HG02678 (cell line): ENCODE measurements around the gene ZCCHC13.
"Not testable (repeated sequence)": the region's sequence is repeated elsewhere in the genome, so short reads cannot be mapped to it uniquely, and the experiment has no call there.

Experiments used
- ATAC-seq: cut with Tn5 transposase; IDR thresholded peaks from one replicate; pipeline ENCODE4 v1.9.1; 2021; ENCODE audit warnings: mild to moderate bottlenecking, moderate library complexity; ENCODE audit not compliant: unreplicated experiment

ZCCHC13 gene

DNA sequence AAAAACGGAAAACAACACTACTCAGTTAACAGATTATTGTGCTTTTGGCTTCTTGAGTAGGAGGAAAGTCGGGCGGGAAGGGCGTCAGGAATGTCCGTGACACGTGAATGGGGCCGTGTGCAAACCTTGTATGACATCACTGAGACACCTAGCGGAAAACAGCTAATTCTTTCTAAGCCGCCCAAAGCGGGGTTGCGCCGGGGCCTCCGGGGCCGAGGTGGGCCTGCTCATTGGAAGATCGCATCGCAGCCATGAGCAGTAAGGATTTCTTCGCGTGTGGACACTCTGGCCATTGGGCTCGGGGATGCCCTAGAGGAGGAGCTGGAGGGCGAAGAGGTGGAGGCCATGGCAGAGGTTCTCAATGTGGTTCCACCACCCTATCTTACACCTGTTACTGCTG is at the start of gene ZCCHC13:
Gene ZCCHC13 (plus strand): TSS at position 165 of the 400 bp plus-strand sequence. CDS start 87 bp downstream, at position 252.
- ATAC-seq: no peak

DNA sequence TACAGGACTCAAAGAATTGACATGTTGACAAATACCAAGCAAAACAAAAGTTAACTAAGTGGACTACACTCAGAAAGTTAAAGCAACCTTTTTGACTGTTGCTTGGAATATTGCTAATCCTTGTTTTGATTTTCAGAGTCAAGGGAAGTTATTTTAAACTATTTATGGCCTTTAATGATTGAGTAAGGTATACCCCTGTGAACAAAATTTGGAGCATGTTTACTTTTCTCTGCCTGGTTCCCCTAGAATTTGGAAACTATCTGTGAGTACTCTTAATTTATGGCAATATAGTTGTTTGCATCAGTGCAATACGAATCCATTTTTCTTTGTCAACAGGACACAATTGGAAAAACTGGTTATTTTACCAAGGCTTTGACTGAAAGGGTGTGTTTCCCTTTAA is 45.9 kb upstream of the ZCCHC13 start:
- not testable (repeated sequence) for ATAC-seq

DNA sequence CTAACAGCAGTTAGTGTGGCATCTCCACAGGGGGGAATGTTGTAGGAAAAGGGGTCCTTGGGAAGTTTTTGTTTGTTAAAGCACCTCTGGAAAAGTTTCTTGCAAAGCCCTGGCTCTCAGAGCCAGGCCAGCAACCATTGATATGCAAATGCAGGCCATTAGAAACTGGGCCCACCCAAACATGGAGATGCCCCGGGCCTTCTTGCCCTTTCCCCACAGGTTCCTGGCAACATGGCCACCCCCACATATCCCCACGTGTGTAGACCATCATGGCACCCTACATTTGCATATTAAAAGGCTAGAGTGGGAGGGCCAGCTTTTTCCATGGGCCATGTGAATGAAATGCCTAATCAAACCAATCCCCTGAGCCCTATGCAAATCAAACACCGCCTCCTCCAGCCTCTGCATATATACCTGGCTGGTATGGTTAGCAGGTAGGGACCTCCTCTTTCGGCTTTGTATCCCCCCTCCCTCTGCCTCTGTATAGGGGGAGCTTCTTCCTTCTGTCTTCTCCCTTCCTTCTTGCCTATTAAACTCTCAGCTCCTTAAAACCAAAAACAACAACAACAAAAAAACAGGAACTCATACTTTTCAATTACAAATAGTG is 44.0 kb upstream of the ZCCHC13 start:
- no peak for ATAC-seq

DNA sequence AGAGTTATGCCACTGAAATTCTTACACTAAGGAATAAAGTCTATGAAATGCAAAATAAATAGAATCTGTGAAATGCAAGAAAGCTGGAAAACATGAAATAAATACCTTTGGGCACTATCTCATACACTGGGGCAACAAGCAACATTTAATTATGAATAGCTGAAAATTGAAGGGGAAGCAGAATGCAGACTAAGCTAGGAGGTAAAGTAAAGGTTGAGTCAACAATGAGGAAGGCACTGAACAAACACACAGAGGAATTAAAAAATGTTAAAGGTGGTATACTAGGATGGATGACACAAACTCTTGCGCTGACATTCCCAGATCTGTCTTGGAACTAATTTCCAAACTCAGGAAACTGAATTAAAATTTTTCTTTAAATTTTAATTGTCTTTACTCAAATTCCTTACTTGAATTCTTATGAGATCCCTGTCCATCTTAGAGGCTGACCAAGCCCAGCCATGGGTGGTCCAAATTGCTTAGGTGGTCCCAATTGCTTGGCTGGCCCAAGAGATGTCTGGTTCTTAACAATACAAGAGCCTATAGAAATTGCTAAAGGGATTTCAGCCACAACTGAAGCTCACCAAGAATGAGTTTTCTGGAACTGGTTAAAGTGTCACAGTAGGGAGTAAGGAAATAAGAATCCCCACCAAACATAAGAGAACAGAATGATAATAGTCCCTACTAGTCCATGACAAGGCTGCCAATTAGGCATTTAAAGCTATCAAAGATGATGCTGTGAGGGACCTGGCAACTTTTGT is 41.3 kb upstream of the ZCCHC13 start:
- ATAC-seq: no peak

DNA sequence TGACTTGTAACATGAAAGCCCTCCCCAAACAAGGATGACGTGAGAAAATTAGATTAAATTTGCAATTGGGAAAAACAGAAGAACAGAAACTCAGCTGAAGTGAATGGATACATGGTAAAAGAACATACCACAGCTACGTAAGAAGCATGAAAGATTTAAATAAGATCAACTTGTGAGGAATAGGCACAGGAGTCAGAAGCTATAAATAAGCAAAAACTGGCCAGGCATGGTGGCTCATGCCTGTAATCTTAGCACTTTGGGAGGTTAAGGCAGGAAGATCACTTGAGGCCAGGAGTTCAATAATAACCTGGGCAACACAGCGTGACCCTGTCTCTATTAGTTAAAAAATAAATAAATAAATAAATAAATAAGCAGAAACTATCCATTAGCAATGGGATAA is 33.6 kb upstream of the ZCCHC13 start:
- ATAC-seq: no peak

DNA sequence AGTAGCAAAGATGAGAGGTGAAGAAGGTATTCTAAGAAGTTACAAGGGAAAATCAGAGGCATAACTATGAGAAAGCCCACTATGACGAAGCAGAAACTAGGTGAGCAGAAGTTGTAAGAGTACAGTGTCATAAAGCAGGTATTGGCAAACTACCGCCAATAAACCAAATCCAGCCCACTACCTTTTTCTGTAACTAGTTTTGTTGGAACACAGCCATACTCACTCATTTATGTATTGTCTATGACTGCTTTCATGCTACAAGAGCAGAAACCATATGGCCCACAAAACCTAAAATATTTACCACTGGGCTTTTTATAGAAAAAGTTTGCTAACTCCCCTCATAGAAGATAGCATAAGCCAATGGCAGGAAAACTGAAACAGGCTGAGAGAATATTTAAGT is 31.8 kb upstream of the ZCCHC13 start:
- peak; percentile 82 for ATAC-seq

DNA sequence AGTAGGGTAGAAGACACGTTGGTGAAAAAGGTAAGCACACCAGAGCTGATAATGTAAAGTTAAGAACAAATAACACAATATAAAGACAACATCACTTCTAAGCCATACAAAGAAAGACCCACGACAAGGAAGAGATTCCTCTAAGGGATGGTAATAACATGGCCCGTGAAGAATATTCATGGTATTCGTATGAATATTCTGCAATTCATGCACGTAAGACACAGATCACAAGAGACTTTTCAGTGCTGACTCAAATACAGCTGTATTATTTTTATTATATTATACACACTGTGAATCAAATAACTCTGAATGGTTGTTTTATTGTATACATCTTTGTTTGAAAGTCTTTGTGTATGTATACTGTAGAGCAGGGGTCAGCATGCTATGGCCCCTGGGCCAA is 29.5 kb upstream of the ZCCHC13 start:
- no peak for ATAC-seq

DNA sequence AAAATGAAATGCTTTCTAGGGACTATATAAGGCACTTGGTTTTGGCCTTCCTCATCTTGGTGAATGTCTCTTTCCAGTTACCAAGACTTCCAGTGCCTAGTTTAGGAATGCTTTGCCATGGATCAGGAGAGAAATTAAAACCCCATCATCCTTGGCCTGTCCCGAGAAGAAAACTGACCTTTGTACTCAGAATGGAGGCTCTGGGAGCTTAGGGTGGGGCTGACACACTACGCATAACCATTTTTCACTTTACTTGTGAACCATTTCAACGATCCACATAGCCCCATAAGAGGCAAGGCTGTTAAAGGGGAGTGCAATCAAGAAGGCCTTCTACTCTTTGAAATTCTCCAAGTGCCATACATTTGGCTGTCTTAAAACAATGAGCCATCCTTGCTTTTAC is 26.7 kb upstream of the ZCCHC13 start:
- ATAC-seq: no peak

DNA sequence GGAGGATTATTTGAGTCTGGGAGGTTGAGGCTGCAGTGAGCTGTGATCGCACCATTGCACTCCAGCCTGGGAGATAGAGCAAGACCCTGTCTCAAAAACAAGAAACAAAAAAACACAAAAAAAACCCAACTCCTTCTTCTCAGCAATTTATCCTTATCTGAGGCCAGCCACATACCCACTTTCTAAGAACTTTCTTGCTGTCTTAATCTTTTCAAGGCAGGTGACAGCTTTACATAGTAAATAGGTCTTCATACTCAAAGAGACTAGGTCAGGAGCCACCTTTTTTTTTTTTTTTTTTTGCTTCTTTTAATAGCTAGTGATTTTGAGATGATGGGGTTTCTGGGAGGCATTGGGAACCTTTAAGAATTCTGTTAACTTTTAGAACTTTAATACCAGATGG is 26.1 kb upstream of the ZCCHC13 start:
- ATAC-seq: no peak

DNA sequence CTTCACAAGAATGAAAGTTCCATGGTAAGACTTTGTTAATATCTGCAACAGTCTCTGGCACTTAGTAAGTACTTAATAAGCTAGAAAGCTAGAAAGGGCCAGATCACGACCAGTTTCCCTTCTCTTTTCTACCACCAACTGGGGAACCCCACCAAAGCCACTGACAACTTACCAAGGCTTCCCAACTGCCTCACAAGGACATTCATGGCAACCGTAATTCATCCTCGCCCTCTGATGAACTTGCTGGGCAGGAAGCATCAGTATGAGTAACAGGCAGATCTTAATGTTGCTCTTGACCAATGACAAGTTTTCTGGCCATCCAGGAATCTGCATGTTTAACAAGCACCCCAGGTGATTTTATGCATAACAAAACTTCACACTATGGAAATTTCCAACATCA is 23.2 kb upstream of the ZCCHC13 start:
- ATAC-seq: peak; percentile 79

DNA sequence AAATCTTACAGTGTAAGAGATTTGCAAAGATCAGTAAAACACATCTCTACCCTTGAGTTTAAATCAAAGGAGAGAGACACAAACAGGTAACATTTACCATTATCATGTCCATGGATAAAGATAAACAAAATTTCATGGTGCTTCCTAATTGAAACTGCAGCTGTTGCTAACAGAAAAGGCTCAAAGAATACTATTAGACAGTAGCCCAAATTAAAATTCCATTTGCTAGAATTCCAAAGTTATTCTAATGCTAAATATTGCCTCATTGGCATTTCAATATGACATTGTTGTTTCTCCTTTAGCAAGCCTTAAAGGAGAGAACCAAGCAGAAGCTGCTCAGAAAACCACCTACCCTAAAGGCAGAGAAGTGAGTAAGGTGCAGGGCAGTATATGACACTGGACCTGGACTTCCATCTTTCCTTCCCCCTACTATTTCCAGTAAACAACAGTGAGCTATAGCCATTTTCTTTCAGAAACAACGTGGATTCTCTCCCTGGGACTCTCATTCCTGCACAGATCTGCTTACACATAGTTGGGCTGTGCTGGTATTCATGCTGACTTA is 19.5 kb upstream of the ZCCHC13 start:
- no peak for ATAC-seq

DNA sequence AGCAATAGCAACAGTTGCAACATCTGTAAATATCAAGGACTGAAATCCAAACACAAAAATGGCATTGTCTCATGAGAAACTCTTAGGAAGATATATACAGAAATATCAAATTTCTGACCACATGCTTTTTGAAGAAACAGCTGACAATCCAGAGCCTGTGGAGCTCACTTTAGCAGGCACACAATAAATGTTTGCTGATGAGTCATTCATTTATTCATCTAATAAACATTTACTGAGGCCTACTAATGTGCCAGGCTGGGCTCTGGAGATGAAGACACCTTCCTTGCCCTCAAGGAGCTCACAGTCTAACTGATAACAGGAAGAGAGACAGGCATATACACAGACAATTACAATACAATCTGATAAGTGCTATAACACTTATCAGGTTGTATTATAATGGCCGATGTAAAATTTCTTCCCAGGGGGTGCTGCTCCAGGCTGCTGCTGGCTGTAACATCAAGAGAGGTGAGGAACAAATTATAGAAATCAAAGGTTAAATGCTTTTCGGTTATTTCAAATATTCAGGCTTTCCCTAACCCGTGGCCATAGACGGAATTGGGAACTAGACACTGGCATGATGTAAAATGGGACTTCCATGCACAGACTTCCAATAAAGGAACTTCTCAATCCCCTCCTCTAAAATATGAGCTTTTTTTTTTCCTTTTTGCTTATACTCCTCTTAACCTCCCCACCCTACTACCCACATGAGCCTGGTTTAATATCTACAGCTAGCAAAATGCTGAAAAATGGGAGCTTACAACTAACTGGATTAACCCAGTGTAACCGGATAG is 16.8 kb upstream of the ZCCHC13 start:
- no peak for ATAC-seq

DNA sequence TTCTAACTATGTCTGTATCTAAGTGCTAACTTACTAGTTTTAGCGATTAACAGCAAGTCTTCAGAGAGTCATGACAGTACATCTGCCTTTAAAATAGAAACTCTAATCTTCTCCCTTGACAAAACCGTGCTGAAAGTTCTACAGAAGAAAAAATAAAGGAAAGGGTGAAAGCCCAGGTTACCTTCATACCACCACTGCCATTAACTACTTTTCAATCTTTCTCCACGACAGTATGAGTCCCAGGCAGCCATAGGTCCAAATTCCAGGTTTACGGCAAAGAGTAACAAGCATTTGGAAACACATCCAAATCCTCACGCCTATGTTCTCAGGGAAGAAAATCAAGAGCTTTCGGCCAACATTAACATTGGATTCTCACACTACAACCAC is 12.4 kb upstream of the ZCCHC13 start:
- ATAC-seq: no peak

DNA sequence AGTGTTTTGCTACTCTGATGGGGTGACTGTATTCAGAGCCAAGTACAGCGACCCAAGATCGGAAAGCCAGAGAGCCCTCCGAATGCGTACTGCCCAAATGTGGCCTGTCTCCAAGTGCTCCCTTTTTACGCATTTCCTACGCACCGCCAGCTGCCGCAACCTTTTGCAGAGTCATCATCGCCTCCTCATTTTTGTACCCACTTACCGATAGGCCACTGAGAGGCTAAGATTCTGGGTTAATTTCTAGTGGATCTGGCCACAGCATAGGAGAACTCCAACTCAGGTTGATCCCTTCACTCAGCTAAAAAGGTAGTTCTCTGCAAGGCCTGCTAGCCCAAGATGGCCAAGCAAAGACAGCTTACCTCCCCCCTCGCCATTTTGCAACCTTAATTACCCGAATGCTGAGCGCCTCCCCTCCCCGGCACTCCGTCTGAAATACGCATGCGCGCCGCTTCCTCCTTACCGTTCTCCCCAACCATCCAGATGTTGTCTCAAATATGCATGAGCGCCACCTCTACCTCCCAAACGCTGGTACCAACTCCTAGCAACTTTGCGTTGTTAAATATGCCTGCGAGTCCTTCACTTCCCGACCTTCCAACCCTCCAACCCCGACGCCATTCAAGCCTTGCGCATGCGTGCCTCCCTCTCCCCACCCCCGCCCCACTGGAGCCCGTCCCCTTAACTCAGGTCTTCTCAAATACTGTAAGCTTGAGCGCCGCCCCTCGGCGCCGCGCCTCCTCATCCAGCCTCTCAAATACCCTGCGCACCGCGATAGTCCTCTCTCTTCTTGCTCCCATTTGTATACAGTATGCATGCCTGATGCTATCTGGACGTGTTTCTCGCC is 11.8 kb upstream of the ZCCHC13 start:
- peak; percentile 91 for ATAC-seq

DNA sequence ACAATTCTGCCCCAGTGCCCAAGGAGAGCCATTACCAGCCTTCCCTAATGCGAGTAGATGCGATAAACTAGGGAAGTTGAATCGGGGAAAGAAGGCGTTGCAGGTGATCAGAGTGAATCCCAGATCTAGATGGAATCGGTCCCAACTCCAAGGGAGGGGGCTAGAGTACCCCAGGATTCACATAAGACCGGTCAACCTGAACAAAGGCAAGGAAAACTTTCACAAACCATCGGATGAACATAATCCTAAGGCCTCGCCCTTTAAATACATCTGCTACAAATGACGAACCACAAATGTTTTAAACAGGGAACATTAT is 11.2 kb upstream of the ZCCHC13 start:
- no peak for ATAC-seq

DNA sequence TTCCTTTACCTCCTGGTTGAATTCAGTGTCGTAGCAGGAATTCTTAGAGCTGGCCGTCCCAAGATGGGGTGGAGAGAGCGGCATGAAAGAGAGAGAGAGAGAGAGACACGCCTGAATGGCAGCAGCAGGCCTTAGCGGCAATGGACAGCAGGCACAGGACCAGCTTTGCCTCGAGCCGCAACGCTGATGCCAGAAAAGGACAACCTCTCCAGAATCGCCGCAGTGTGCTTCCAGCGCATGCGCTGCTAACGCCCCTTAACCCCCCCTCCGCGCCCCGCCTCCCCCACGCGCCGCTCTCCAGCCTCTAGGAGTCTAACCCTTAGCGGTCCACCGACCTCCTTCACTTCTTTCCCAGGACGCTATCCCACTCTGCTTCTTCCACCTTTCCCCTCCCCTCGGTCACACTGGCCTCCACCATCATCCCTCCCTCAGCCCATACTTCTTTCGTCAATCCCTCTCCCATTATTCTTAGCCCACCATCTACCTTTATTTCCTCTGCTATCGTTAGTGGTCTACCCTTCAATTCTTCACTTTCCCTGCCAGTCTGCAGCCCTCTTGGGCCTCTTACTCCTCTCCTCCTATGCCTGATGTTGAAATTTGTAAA is 10.5 kb upstream of the ZCCHC13 start:
- no peak for ATAC-seq

DNA sequence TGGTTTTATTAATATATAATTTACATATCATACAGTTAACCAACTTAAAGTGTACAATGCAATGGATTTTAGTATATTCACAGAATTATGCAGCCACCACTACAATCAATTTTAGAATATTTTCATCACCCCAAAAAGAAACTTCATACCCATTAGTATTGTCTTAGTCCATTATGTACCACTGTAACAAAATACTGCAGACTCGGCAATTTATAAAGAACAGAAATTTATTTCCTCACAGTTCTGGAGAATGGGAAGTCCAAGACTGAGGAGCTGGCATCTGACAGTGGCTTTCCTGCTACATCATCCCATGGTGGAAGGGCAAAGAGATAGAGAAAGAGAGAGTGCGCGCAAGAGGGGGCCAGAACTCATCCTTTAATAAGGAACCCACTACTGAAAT is 8.9 kb upstream of the ZCCHC13 start:
- no peak for ATAC-seq

DNA sequence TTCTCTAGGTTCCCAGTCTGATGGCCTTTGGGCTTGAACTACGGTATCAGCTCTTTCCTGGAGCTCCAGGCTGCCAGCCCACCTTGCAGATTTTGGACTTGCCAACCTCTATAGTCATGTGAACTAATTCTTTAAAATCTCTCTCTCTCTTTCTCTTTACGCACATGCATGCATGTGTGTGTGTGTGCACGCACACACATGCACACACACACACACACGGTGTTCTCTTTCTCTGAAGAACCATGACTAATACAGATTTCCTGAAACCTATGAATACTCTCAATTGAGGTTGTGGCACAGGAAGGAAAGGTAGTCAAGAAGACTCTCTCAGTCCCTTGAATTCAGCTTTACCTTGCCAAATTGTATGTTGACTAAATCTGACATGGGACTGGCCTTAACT is 6.2 kb upstream of the ZCCHC13 start:
- no peak for ATAC-seq

DNA sequence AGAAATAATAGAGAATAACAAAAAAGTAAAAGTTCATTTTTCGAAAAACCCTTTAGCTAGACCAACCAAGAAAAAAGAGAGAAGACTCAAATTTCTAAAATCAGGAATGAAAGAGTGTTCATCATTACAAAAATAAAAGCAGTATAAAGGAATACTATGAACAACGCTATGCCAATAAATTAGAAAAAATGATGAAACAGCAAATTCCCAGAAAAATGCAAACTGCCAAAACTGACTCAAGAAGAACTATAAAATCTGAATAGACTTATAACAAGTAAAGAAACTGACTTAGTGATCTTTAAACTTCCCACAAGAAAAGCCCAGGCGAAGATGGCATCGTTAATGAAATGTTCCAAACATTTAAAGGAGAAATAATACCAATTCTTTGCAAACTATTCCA is 3.1 kb upstream of the ZCCHC13 start:
- no peak for ATAC-seq

DNA sequence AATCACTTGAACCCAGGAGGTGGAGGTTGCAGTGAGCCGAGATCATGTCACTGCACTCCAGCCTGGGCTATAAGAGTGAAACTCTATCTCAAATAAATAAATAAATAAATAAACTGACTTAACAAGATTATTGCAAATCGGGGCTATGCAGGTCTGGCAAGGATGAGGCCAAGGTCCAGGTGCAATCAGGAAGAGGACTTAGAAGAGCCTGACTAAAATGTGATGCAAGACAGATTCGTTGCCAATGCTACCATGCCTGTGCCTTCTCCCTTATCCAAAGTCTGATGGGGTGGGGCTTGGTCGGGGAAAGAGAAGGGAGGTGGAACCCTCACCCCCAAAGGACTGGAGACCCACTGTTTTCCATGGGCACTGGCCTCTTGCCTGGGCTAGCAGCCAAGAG is 14.7 kb downstream of the ZCCHC13 start:
- no peak for ATAC-seq

DNA sequence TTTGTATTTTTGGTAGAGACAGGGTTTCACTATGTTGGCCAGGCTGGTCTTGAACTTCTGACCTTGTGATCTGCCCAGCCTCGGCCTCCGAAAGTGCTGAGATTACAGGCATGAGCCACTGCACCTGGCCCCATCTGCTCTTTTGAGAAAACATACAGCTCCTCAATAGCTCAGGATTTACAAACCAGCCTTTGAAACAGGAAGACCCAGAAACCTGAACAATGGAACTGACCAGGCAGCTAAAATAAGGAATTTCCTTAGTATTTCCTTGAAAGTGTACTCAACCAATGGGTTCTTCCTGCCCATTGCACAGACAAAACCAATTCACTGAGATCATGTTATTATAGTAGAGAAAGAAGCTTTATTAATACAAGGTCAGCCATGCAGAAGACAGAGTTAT is 15.3 kb downstream of the ZCCHC13 start:
- ATAC-seq: not testable (repeated sequence)
